K562 (cell line): ENCODE measurements around the gene CENPE. TPM values are rescaled to one million over a fixed set of nuclear protein-coding genes. Genes with fewer than 3 reads are reported as not detected.

Source experiments
- MTA1 ChIP-seq: fragments of 450-650 bp; IDR thresholded peaks from 2 replicates; pipeline ENCODE4 v1.6.1; 2017; ENCODE audit warnings: borderline replicate concordance
- MTF1 ChIP-seq: fragments of 250-450 bp; sonication (Bioruptor Pico); IDR thresholded peaks from 2 replicates; pipeline ENCODE4 v1.9.0; 2021; ENCODE audit warnings: moderate library complexity, mild to moderate bottlenecking, inconsistent platforms, borderline replicate concordance
- NFIC ChIP-seq: fragments of 450-650 bp; IDR thresholded peaks from 2 replicates; pipeline ENCODE4 v1.6.1; 2017; ENCODE audit warnings: mild to moderate bottlenecking, inconsistent platforms
- RNF219 ChIP-seq: fragments of 250-450 bp; sonication (Bioruptor Pico); IDR thresholded peaks from 2 replicates; pipeline ENCODE4 v1.5.0; 2022; ENCODE audit warnings: mild to moderate bottlenecking
- STAG1 ChIP-seq: sonication (generic); formaldehyde crosslinking; IDR thresholded peaks from 2 replicates; pipeline ENCODE4 v1.5.0; 2020; ENCODE audit warnings: missing genetic modification reagents, borderline replicate concordance
- TAF7 ChIP-seq: fragments of 450-650 bp; IDR thresholded peaks from 2 replicates; pipeline ENCODE4 v1.6.1; 2016; ENCODE audit warnings: missing genetic modification characterization, missing compliant biosample characterization
- ZBTB17 ChIP-seq: fragments of 450-650 bp; formaldehyde crosslinking; IDR thresholded peaks from 2 replicates; pipeline ENCODE4 v1.4.0; 2020; ENCODE audit warnings: mild to moderate bottlenecking
- ZNF384 ChIP-seq: IDR thresholded peaks from 2 replicates; pipeline ENCODE4 v1.6.1; 2012; ENCODE audit warnings: low read depth, low read length, improper control_type of control experiment
- polyA plus RNA-seq, 8 experiments: library from polyadenylated mRNA; depleted of rRNA in 4 of 8; stranded (reverse) in 5 of 8; unstranded in 3 of 8; fragments of >200 nt; fragmentation: Nextera tagmentation in 2 of 8; fragmentation: Illumina TruSeq in 1 of 8; extraction: Ambion mirVana in 2 of 8; extraction: Trizol in 1 of 8; gene quantifications; 2 replicates each; pipeline versions ENCODE4 v1.2.1 to v1.2.3, GENCODE V29; 2011 to 2014; ENCODE audit warnings: inconsistent platforms in 1 of 8, missing spikeins in 1 of 8
- total RNA-seq, 7 experiments: library from RNA; depleted of rRNA in 6 of 7; stranded (reverse); fragments of >200 nt in 6 of 7; fragmentation: Illumina TruSeq in 2 of 7; extraction: Trizol in 2 of 7; gene quantifications; 2 replicates each; pipeline versions ENCODE4 v1.2.1 to v1.2.3, GENCODE V29; 2011 to 2021; ENCODE audit warnings: low replicate concordance in 1 of 7
- TF ChIP-seq, protein P1 (sequence below): fragments of 200-800 bp; sonication (Bioruptor generic); IDR thresholded peaks from 2 replicates; pipeline ENCODE4 v1.6.1; 2016; ENCODE audit warnings: missing genetic modification characterization, missing compliant biosample characterization
- TF ChIP-seq, protein P2 (sequence below), 2 experiments: fragments of 450-650 bp; formaldehyde crosslinking in 1 of 2; IDR thresholded peaks; 2 replicates each; pipeline versions ENCODE4 v1.4.0 to v1.6.1; 2014 to 2020; ENCODE audit warnings: mild to moderate bottlenecking in 2 of 2, borderline replicate concordance in 1 of 2, low read depth in 1 of 2

CENPE gene
- total and polyA plus RNA-seq, 9 of the 15 experiments (the other 6 are each of a cell fraction or from before 2014, with no cell fraction given) = 9.9 to 53.2 (median 27.4) TPM

- TF ChIP-seq RNF219 (no peak), ZBTB17 (CRISPR knock-in tag) (no peak), MTF1 (CRISPR knock-in tag) (no peak), ZNF384 (peak; percentile 94), MTA1 (no peak), TAF7 (tag) (no peak), STAG1 (CRISPR knock-in tag) (peak; percentile 52; the same call in 1 of the 2 replicates), NFIC (no peak)
- TF ChIP-seq, protein P1, sequence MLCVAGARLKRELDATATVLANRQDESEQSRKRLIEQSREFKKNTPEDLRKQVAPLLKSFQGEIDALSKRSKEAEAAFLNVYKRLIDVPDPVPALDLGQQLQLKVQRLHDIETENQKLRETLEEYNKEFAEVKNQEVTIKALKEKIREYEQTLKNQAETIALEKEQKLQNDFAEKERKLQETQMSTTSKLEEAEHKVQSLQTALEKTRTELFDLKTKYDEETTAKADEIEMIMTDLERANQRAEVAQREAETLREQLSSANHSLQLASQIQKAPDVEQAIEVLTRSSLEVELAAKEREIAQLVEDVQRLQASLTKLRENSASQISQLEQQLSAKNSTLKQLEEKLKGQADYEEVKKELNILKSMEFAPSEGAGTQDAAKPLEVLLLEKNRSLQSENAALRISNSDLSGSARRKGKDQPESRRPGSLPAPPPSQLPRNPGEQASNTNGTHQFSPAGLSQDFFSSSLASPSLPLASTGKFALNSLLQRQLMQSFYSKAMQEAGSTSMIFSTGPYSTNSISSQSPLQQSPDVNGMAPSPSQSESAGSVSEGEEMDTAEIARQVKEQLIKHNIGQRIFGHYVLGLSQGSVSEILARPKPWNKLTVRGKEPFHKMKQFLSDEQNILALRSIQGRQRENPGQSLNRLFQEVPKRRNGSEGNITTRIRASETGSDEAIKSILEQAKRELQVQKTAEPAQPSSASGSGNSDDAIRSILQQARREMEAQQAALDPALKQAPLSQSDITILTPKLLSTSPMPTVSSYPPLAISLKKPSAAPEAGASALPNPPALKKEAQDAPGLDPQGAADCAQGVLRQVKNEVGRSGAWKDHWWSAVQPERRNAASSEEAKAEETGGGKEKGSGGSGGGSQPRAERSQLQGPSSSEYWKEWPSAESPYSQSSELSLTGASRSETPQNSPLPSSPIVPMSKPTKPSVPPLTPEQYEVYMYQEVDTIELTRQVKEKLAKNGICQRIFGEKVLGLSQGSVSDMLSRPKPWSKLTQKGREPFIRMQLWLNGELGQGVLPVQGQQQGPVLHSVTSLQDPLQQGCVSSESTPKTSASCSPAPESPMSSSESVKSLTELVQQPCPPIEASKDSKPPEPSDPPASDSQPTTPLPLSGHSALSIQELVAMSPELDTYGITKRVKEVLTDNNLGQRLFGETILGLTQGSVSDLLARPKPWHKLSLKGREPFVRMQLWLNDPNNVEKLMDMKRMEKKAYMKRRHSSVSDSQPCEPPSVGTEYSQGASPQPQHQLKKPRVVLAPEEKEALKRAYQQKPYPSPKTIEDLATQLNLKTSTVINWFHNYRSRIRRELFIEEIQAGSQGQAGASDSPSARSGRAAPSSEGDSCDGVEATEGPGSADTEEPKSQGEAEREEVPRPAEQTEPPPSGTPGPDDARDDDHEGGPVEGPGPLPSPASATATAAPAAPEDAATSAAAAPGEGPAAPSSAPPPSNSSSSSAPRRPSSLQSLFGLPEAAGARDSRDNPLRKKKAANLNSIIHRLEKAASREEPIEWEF = no peak
- TF ChIP-seq, protein P2, sequence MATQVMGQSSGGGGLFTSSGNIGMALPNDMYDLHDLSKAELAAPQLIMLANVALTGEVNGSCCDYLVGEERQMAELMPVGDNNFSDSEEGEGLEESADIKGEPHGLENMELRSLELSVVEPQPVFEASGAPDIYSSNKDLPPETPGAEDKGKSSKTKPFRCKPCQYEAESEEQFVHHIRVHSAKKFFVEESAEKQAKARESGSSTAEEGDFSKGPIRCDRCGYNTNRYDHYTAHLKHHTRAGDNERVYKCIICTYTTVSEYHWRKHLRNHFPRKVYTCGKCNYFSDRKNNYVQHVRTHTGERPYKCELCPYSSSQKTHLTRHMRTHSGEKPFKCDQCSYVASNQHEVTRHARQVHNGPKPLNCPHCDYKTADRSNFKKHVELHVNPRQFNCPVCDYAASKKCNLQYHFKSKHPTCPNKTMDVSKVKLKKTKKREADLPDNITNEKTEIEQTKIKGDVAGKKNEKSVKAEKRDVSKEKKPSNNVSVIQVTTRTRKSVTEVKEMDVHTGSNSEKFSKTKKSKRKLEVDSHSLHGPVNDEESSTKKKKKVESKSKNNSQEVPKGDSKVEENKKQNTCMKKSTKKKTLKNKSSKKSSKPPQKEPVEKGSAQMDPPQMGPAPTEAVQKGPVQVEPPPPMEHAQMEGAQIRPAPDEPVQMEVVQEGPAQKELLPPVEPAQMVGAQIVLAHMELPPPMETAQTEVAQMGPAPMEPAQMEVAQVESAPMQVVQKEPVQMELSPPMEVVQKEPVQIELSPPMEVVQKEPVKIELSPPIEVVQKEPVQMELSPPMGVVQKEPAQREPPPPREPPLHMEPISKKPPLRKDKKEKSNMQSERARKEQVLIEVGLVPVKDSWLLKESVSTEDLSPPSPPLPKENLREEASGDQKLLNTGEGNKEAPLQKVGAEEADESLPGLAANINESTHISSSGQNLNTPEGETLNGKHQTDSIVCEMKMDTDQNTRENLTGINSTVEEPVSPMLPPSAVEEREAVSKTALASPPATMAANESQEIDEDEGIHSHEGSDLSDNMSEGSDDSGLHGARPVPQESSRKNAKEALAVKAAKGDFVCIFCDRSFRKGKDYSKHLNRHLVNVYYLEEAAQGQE (IDR thresholded peaks at IDR 0.05; ENCODE audit: borderline replicate concordance) = peak; percentile 72
- TF ChIP-seq, protein P2 (CRISPR knock-in tag; IDR thresholded peaks at IDR 0.05; ENCODE audit: low read depth) = no peak
Measured at GRCh38 chr4:103091601-103092223, 106.4 kb downstream of the CENPE start (continued).
